Activated CD8-positive, alpha-beta T cell treated with anti-CD3 and anti-CD28 coated beads, Interleukin-2, amount 10 ng/mL, durations not matched to agents 7 days and 5 days (primary cell): ENCODE results near the gene UNC93B1. TPM values are rescaled to one million over a fixed set of nuclear protein-coding genes. Genes with fewer than 3 reads are reported as not detected.

ENCODE experiments used
- ATAC-seq: fragments of 150-1000 bp; cut with Tn5 transposase; one replicate; pipeline ENCODE4 v1.10.0; 2021; ENCODE audit warnings: moderate library complexity
- CTCF ChIA-PET: fragments of 350-600 bp; sonication (Branson Sonifier 250); formaldehyde crosslinking; loops from one replicate; lab custom pipeline; 2021; ENCODE audit warnings: antibody characterized with exemption; lab: Charles Lee
- POLR2A ChIA-PET: fragments of 350-600 bp; sonication (Branson Sonifier 250); formaldehyde crosslinking; loops from one replicate; lab custom pipeline; 2021; ENCODE audit warnings: antibody characterized with exemption; lab: Charles Lee
- DNase-seq: peaks from one replicate; pipeline ENCODE4 v3.0.0-alpha.2; 2020
- H3K27ac Mint-ChIP-seq: one replicate; pipeline ENCODE4 v1.8.0; 2021; ENCODE audit warnings: mild to moderate bottlenecking, mixed read lengths
- H3K27me3 Mint-ChIP-seq: one replicate; pipeline ENCODE4 v1.8.0; 2021; ENCODE audit warnings: low read depth, mixed read lengths
- H3K36me3 Mint-ChIP-seq: one replicate; pipeline ENCODE4 v1.8.0; 2021; ENCODE audit warnings: low read depth, mixed read lengths
- H3K4me1 Mint-ChIP-seq: one replicate; pipeline ENCODE4 v1.8.0; 2021; ENCODE audit warnings: low read depth, mixed read lengths
- H3K4me3 Mint-ChIP-seq: one replicate; pipeline ENCODE4 v1.8.0; 2021; ENCODE audit warnings: mild to moderate bottlenecking, mixed read lengths
- H3K9me3 Mint-ChIP-seq: one replicate; pipeline ENCODE4 v1.8.0; 2022; ENCODE audit warnings: mixed read lengths; ENCODE audit not compliant: insufficient read depth
- total RNA-seq, 2 experiments: library from RNA; stranded (reverse); gene quantifications; one replicate each; pipeline ENCODE4 v1.2.3, GENCODE V29; 2021

UNC93B1 gene
- total RNA-seq, 2 experiments from 2014 or later: 27.8 to 29.8 TPM

- peak; percentile 23 for ATAC-seq
- ChIA-PET CTCF (interaction anchor here (0.8 to 1.9 kb wide), 4 partner anchors 12 to 202 kb away, joined by 4 to 6 read pairs (median 6); no protein-coding TSS in a partner anchor), POLR2A (no interaction called here)
- Mint-ChIP-seq H3K27me3 (no peaks in the 10 kb centered on the region), H3K36me3 (no peaks in the 10 kb centered on the region), H3K4me1 (peaks cover 20% of the 10 kb centered on the region), H3K27ac (peak within 1 kb of the TSS; percentile 49), H3K4me3 (no peak within 1 kb of the TSS), H3K9me3 (no peaks in the 10 kb centered on the region)
- no peak for DNase-seq
Observed at GRCh38 chr11:68010090-68011041, 6.5 kb upstream of the UNC93B1 start, which contains the start of gene ALDH3B1. Gene ALDH3B1 (plus strand): TSS chr11:68010327. CDS start chr11:68015298, 4,971 bp downstream.

DNA sequence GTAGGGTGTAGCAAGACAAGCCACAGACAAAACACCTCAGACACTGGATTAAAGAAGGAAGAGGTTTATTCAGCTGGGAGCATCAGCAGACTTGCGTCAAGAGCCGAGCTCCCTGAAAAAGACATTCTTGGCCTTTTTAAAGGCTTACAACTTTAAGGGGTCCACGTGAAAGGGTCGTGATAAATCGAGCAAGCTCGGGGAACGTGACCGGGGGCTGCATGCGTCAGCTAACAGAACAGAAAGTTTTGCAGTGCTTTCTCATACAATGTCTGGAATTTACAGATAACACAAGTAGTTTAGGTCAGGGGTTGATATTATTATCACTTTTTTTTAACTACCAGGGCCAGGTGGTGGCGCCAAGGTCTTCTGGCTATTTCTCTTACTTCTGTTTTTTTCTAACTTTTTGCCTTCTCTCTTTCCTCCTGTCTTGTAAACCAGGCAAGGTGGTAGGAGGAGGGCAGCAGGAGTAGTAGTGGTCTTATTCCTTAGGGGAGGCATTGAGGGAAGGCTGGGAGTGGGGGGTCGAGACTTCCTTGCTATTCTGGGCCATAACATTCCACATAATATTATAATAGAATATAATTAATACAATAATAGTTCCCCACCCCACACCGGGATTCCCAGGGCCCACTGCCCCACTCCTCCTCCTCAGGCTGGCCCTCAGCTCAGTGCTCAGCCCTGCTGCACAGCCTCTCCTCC lies 5.6 kb upstream of the UNC93B1 start:
- POLR2A ChIA-PET: no interaction called here
- no peak for ATAC-seq
- H3K36me3 Mint-ChIP-seq: no peaks in the 10 kb centered on the region
- peaks cover 25% of the 10 kb centered on the region for H3K4me1 Mint-ChIP-seq
- no peaks in the 10 kb centered on the region for H3K9me3 Mint-ChIP-seq
- H3K4me3 Mint-ChIP-seq: no peak overlapping the region
- CTCF ChIA-PET: interaction anchor here (0.8 to 1.9 kb wide), 5 partner anchors 15 to 203 kb away, joined by 3 to 6 read pairs (median 4); no protein-coding TSS in a partner anchor
- H3K27me3 Mint-ChIP-seq: no peaks in the 10 kb centered on the region
- H3K27ac Mint-ChIP-seq: peak overlapping the region; percentile 49
- peak; percentile 47 for DNase-seq

DNA sequence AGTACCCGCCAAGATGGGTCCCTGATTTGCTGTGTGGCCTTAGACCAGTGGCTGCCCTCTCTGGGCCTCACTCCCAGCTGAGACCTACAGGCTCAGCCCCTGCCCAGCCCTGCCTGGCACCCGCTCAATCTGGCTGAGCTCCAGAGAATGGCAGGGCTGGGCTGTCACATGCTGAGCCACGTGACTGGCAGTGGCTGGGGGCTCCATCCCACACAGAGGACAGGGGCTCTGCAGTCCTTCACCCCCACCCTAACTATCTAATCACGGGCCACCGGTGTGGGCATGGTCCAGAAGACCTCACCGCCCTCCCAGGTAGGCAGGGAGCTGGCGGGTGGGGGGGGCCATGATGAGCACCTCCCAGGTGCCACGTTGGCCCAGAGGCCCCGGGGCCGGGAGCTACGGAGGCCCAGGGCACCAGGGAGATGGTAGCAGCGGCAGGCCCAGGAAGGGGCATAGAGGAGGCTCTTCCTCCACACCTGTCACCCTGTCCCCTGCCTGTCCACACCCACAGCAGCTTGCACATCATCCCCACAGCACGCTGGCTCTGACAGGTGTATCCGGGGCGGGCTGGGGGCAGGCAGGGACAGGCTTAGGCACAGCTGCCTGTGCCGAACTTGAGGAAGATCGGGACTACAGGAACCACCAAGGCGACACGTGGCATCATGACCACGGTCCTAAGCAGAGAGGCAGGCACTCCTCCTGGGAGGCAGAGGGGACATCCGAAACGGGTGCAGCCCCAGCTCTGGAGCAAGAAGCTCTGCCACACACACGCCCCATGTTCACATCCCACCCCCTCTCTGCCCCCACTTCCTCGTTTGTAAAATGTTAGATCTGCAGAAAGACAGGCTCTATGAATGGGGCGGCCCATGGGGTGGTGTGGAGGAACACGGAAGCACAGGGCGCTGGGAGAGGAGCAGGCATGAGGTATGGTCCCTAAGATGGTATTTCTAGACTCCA lies 4.8 kb upstream of the UNC93B1 start:
- ChIA-PET CTCF (interaction anchor here (0.8 to 1.9 kb wide), 6 partner anchors 14 to 203 kb away, joined by 3 to 6 read pairs (median 4); no protein-coding TSS in a partner anchor), POLR2A (no interaction called here)
- Mint-ChIP-seq H3K4me1 (peaks cover 30% of the 10 kb centered on the region), H3K9me3 (no peaks in the 10 kb centered on the region), H3K36me3 (no peaks in the 10 kb centered on the region), H3K4me3 (no peak overlapping the region), H3K27me3 (no peaks in the 10 kb centered on the region), H3K27ac (no peak overlapping the region)
- no peak for ATAC-seq
- no peak for DNase-seq

- H3K9me3 Mint-ChIP-seq: no peaks in the 10 kb centered on the region
- ChIA-PET CTCF (interaction anchor here (1.2 to 1.9 kb wide), 3 partner anchors 14 to 85 kb away, joined by 4 to 6 read pairs (median 4); no protein-coding TSS in a partner anchor), POLR2A (interaction anchor here (1.0 kb wide), 1 partner anchor 20 kb away, joined by 3 read pairs; no protein-coding TSS in a partner anchor)
- H3K27me3 Mint-ChIP-seq: no peaks in the 10 kb centered on the region
- H3K4me3 Mint-ChIP-seq: no peak overlapping the region
- peaks cover 35% of the 10 kb centered on the region for H3K4me1 Mint-ChIP-seq
- DNase-seq (no peak), ATAC-seq (no peak)
- peaks cover under 1% of the 10 kb centered on the region for H3K36me3 Mint-ChIP-seq
- H3K27ac Mint-ChIP-seq: no peak overlapping the region
Observed at GRCh38 chr11:68007498-68008380, 3.8 kb upstream of the UNC93B1 start.

DNA sequence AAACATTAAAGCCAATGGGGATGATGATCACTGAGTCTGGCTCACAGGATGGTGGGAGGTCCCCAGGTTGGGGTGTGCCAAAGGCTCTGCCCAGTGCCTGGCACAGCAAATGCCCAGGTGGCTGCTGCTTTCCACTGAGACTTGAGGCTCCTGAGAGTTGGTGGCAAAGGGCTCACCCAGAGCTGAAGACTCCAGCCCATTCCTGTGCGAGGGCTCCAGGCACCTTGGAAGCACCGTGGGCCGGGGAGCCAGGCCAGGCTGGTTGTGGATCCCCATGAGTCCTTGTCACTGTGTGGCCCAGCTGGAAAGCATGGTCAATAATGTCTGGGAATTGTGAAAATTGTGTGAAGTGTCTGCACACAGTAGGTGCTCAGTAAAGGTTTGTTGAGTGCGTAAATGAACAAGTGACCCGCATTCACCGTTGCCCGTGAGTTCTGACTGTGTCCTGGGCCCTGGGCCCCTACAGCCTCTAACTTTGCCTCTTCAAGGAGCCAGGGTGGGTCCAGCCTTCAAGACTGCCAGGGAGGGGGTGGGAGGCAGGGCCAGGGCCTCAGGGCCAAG lies 2.8 kb upstream of the UNC93B1 start:
- CTCF ChIA-PET: no interaction called here
- POLR2A ChIA-PET: interaction anchor here (1.0 kb wide), 1 partner anchor 21 kb away, joined by 3 read pairs; no protein-coding TSS in a partner anchor
- H3K36me3 Mint-ChIP-seq: peaks cover 7% of the 10 kb centered on the region
- no peak for ATAC-seq
- DNase-seq: no peak
- no peaks in the 10 kb centered on the region for H3K27me3 Mint-ChIP-seq
- no peak overlapping the region for H3K4me3 Mint-ChIP-seq
- peaks cover 41% of the 10 kb centered on the region for H3K4me1 Mint-ChIP-seq
- no peaks in the 10 kb centered on the region for H3K9me3 Mint-ChIP-seq
- H3K27ac Mint-ChIP-seq: no peak overlapping the region

DNA sequence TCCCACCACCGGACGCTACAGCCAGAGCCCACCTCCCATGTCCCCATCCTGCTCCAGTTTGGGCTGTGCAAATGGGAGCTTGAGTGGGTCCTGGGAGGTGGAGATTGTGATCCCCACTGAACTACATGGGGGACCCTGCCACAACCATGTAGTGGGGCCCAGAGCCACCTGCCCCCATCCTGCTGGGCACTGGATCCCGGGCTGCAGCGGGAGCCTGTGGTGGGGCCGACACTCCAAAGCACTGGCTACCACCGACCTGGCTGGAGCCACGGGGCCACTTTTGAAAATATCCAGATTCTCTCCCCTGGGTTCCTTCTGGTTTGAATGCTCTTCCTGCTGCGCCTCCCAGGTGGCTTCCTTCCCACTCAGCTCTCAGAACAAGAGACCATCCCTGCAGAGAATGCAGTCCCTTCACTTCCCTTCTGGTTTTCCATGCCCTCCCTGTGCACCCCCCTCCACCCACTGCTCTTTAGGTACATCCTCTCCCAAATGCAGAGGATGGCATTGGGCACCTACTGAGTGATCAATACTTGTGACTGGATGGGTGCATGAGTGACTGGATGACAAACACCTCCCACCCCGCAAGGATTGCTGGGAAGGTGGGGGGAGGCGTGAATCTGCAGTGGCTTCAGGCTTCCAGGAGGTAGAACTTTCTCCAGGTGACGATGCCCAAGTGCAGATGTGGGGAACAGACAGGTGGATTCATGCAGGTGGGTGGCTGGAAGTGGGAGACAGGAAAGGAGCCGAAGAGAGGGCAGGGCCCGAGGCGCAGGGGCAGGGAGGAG lies 846 bp upstream of the UNC93B1 start:
- POLR2A ChIA-PET: no interaction called here
- no peak for DNase-seq
- peak overlapping the region; percentile 84 for H3K27ac Mint-ChIP-seq

DNA sequence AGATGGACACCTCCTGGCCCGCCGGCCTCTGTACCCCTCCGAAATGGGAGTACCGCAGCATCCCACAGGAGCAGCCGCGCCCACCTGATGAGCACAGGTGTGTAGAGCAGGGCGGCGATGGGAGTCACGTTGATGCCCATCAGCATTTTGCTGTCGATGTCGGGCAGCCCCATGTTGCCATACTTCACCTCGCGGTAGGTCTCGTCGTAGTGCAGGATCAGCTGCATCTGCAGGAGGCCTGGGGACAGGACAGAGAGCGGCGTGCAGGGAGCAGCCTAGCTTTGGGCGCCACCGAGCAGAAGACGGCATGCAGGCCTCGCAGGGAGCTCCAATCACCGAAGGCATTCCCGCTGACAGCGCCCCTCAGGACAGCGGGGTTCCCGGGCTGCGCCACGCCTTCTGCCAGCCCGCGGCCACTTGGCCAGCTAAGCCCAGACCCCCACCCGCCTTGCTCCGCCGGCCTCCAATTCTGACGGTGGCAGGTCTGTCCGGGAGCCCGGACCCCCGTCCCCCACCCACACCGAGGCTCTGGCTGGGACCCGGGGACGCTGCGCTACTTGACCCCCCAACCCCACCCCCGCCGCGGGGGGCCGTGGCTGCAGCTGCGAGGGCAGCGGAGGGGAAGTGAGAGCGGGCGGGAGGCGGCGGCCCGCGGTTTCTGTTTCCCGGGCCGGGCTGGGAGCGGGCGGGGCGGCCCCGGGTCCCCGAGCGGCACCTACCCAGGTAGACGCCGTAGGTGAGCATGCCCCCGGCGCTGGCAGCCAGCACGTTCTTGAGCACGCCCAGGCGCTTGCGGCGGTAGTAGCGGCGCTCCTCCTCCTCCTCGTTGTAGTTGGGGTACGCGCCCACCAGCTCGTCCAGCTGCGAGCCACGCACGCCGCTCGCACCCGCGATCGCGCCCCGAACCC lies 705 bp downstream of the UNC93B1 start:
- ChIA-PET CTCF (interaction anchor here (0.6 kb wide), 1 partner anchor 9 kb away, joined by 3 read pairs; no protein-coding TSS in a partner anchor), POLR2A (no interaction called here)
- peaks cover 49% of the 10 kb centered on the region for H3K4me1 Mint-ChIP-seq
- peak overlapping the region; percentile 63 for H3K27ac Mint-ChIP-seq
- ATAC-seq: peak; percentile 70
- H3K27me3 Mint-ChIP-seq: no peaks in the 10 kb centered on the region
- DNase-seq: peak; percentile 62
- no peaks in the 10 kb centered on the region for H3K9me3 Mint-ChIP-seq
- peak overlapping the region; percentile 76 for H3K4me3 Mint-ChIP-seq
- peaks cover 9% of the 10 kb centered on the region for H3K36me3 Mint-ChIP-seq

More for the DNA sequence above, 846 bp upstream of the UNC93B1 start:
- H3K36me3 Mint-ChIP-seq: peaks cover 7% of the 10 kb centered on the region
- peak overlapping the region; percentile 84 for H3K4me3 Mint-ChIP-seq
- H3K27me3 Mint-ChIP-seq: no peaks in the 10 kb centered on the region
- peaks cover 45% of the 10 kb centered on the region for H3K4me1 Mint-ChIP-seq
- no peak for ATAC-seq
- CTCF ChIA-PET: no interaction called here
- H3K9me3 Mint-ChIP-seq: no peaks in the 10 kb centered on the region

DNA sequence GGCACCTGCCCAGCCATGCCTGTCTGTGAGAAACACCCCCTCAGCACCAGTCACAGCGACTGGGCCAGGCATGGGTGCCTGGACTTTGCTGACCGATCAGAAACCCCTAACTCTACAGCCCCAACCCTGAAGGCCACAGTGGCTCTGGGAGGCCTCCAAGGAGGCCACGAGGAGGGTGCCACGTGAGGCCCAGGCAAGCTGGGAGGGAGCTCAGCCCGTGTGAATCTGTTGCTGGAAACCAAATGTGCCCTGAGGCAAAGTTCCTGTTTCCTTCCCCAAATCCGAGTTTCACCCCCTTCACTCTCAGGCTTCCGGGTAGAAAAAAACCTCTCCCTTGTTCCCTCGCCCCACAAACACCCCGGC lies 1.3 kb downstream of the UNC93B1 start:
- no peaks in the 10 kb centered on the region for H3K9me3 Mint-ChIP-seq
- ATAC-seq: no peak
- peaks cover 9% of the 10 kb centered on the region for H3K36me3 Mint-ChIP-seq
- peak overlapping the region; percentile 76 for H3K4me3 Mint-ChIP-seq
- H3K27me3 Mint-ChIP-seq: no peaks in the 10 kb centered on the region
- ChIA-PET POLR2A (no interaction called here), CTCF (interaction anchor here (0.6 kb wide), 1 partner anchor 8 kb away, joined by 3 read pairs; no protein-coding TSS in a partner anchor)
- H3K4me1 Mint-ChIP-seq: peaks cover 55% of the 10 kb centered on the region
- peak overlapping the region; percentile 63 for H3K27ac Mint-ChIP-seq
- DNase-seq: no peak

GRCh38 chr11:67999704-68000103 lies 4.2 kb downstream of the UNC93B1 start:
- ChIA-PET POLR2A (interaction anchor here (1.3 kb wide), 1 partner anchor 36 kb away, joined by 3 read pairs; no protein-coding TSS in a partner anchor), CTCF (interaction anchor here (1.2 kb wide), 1 partner anchor 18 kb away, joined by 3 read pairs; no protein-coding TSS in a partner anchor)
- no peaks in the 10 kb centered on the region for H3K9me3 Mint-ChIP-seq
- DNase-seq (no peak), ATAC-seq (no peak)
- H3K27ac Mint-ChIP-seq: no peak overlapping the region
- peaks cover 17% of the 10 kb centered on the region for H3K36me3 Mint-ChIP-seq
- no peaks in the 10 kb centered on the region for H3K27me3 Mint-ChIP-seq
- no peak overlapping the region for H3K4me3 Mint-ChIP-seq
- H3K4me1 Mint-ChIP-seq: peaks cover 57% of the 10 kb centered on the region
